AG09319 (cell line): ENCODE results near the gene TBX22.

Source experiments
- DNase-seq: peaks from one replicate; pipeline ENCODE4 v3.0.0-alpha.2; 2010; ENCODE audit warnings: low read depth; ENCODE audit errors: extremely low read depth
- CTCF ChIP-seq: IDR thresholded peaks from 2 replicates; pipeline ENCODE4 v1.5.1; 2011; ENCODE audit warnings: low read depth, mild to moderate bottlenecking, inconsistent platforms, low read length, moderate library complexity

TBX22 gene

GRCh38 chrX:80014141-80014940 lies at the start of gene TBX22:
Gene TBX22 (plus strand): TSS chrX:80014753. CDS start chrX:80022270, 7,517 bp downstream.
- DNase-seq, result no peak
- TF ChIP-seq CTCF, result no peak

DNA sequence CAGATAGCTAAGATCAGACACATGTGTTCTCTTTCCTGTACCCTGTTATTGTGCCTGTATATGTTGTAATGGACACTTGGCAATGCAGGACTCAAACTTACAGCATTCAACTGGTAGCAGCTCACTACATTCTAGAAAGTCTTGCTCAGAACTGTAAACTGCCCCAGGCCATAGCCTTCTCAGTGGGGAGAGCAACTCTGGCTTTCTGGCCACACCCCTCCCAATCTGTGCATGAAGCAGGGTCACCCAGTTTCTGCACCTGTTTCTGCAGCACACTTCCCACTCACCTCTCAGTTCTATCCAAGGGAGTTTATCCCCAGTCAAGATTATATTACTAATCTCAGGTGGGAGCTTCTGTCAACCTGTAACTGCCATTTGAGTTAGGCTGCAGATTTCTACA lies 38.9 kb upstream of the TBX22 start:
- no peak for TF ChIP-seq CTCF

GRCh38 chrX:80004458-80004857 lies 10.1 kb upstream of the TBX22 start:
- no peak for TF ChIP-seq CTCF

More for the DNA sequence above, 38.9 kb upstream of the TBX22 start:
- no peak for DNase-seq

DNA sequence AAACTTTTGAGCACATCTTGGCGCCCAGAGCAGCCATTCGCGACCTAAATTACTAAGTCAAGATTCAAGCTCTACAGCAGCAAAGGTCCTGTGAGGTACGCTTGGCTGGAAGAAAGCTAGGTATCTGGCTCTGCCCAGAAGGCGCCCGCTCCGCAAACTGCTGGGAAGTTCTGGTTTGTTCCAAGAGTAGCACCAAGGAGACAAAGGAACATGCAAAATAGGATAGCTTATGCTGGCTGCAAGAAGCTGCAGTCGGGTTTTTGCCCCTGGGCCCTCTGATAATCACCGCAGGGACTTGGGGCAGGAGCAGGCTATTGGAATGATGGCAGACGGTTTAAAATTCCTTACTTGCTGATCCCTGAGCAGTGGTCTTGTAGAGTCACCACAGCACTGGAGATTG lies 3.0 kb upstream of the TBX22 start:
- no peak for TF ChIP-seq CTCF

More at GRCh38 chrX:80004458-80004857, 10.1 kb upstream of the TBX22 start:
- no peak for DNase-seq

DNA sequence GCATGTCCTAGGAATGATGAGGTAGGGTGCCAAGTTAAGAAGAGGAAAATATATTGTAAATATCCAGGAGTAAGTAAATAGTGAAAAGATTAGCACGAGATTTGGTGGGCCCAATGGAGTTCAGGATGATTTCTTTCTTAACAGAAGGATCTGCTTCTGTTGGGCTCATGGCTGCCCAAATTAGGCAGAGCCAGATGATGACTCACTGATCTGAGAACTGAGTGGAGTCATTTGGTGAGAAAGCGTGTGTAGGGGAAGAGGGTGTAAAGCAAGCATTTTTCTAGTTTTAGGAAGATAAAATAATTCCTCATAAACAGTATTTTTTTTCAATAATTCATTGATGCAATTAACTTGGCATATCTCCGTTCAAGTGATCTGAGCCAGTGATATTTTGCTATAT lies 1.6 kb downstream of the TBX22 start:
- no peak for TF ChIP-seq CTCF
- no peak for DNase-seq

More for the DNA sequence above, 3.0 kb upstream of the TBX22 start:
- DNase-seq, result no peak

DNA sequence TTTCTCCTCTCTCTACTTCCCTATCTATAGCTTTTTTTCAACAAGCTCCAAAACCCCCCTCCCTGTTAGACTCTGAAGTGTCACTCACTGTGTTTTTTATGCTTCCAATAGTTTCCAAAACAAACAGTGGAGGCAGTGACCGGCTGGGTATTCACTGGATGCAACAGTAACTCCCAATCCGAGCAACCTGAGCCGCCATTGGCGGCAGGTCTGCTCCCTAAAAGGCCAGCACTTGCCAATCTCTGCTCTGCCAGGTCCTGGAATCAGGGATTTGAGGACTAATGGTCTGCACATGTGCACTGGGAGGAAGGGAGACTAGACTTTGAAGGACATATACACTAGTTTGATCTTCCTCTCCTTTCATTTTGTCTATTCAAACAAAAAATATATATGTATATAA lies 7.1 kb downstream of the TBX22 start:
- TF ChIP-seq CTCF, result no peak
- no peak for DNase-seq

GRCh38 chrX:80022363-80023031 lies 7.9 kb downstream of the TBX22 start:
- TF ChIP-seq CTCF, result no peak
- no peak for DNase-seq
